G401 (cell line): ENCODE measurements around the gene TDP1. TPM values are rescaled to one million over a fixed set of nuclear protein-coding genes. Genes with fewer than 3 reads are reported as not detected.
A peak's percentile ranks its signal among the peaks of the same experiment; 100 is the strongest.

Experiments
- DNase-seq: peaks from one replicate; pipeline ENCODE4 v3.0.0-alpha.2; 2015; ENCODE audit warnings: low spot score
- in situ Hi-C: cut with HindIII; loops from 2 replicates; pipeline ENCODE4 v1.10.0; 2016; ENCODE audit warnings: low sequenced_read_pairs, mixed read lengths
- total RNA-seq: library from RNA; depleted of rRNA; stranded (reverse); fragments of >200 nt; shearing (Covaris generic); gene quantifications from 2 replicates; pipeline ENCODE4 v1.2.3, GENCODE V29; 2014; rRNA removed

Gene TDP1
- 61.9 and 62.4 TPM in 2 replicates for total RNA-seq

- in situ Hi-C loops: no loop called here
- DNase-seq: peak; percentile 97
Observed at GRCh38 chr14:89955745-89956660, at the start of gene TDP1. TDP1 (plus strand) TSS chr14:89955927; CDS start chr14:89963115, 7,188 bp downstream.

- no peak for DNase-seq
- in situ Hi-C loops: no loop called here
Observed at GRCh38 chr14:89906000-89906399, 49.7 kb upstream of the TDP1 start.

- no peak for DNase-seq
- in situ Hi-C loops: no loop called here
Observed at GRCh38 chr14:89907655-89908054, 48.1 kb upstream of the TDP1 start.

- DNase-seq: no peak
- in situ Hi-C loops: no loop called here
Observed at GRCh38 chr14:89908712-89909450, 46.8 kb upstream of the TDP1 start.

- DNase-seq: no peak
- in situ Hi-C loops: no loop called here
Observed at GRCh38 chr14:89909586-89909985, 46.1 kb upstream of the TDP1 start.

GRCh38 chr14:89910691-89911009 is 45.1 kb upstream of the TDP1 start:
- no peak for DNase-seq
- in situ Hi-C loops: no loop called here

GRCh38 chr14:89911010-89911919 is 44.5 kb upstream of the TDP1 start:
- in situ Hi-C loops: no loop called here
- DNase-seq: peak; percentile 61

- in situ Hi-C loops: no loop called here
- no peak for DNase-seq
Observed at GRCh38 chr14:89912221-89912620, 43.5 kb upstream of the TDP1 start.

GRCh38 chr14:89912667-89913211 is 43.0 kb upstream of the TDP1 start:
- in situ Hi-C loops: no loop called here
- peak; percentile 74 for DNase-seq

GRCh38 chr14:89915114-89915878 is 40.4 kb upstream of the TDP1 start:
- in situ Hi-C loops: no loop called here
- DNase-seq: peak; percentile 85

- in situ Hi-C loops: no loop called here
- DNase-seq: no peak
Observed at GRCh38 chr14:89918721-89919120, 37.0 kb upstream of the TDP1 start.

GRCh38 chr14:89920056-89920455 is 35.7 kb upstream of the TDP1 start:
- no peak for DNase-seq
- in situ Hi-C loops: no loop called here

- in situ Hi-C loops: no loop called here
- DNase-seq: no peak
Observed at GRCh38 chr14:89921346-89921745, 34.4 kb upstream of the TDP1 start.

GRCh38 chr14:89922031-89922907 is 33.5 kb upstream of the TDP1 start:
- no peak for DNase-seq
- in situ Hi-C loops: no loop called here

GRCh38 chr14:89924268-89924667 is 31.5 kb upstream of the TDP1 start:
- in situ Hi-C loops: no loop called here
- DNase-seq: peak; percentile 99

- DNase-seq: no peak
- in situ Hi-C loops: no loop called here
Observed at GRCh38 chr14:89926694-89927093, 29.0 kb upstream of the TDP1 start.

- in situ Hi-C loops: no loop called here
- no peak for DNase-seq
Observed at GRCh38 chr14:89927186-89927865, 28.4 kb upstream of the TDP1 start.
